Kidney (tissue), 14 donors: ENCODE data around the gene PDX1. TPM values are rescaled to one million over a fixed set of nuclear protein-coding genes. Genes with fewer than 3 reads are reported as not detected.

Source experiments
- DNase-seq, 5 donors: peaks; one replicate each; pipeline ENCODE4 v3.0.0-alpha.2; 2013 to 2020
- FAIRE-seq: peaks from 2 replicates; lab custom pipeline; 2012; peaks lifted over from hg19 to GRCh38; lab: Jason Lieb, UNC
- H3K27ac ChIP-seq, 2 donors: one replicate each; pipeline ENCODE4 v1.7.0; 2013; ENCODE audit warnings: low read depth in 2 of 2, low read length in 2 of 2, inconsistent platforms in 1 of 2
- H3K27me3 ChIP-seq: one replicate; pipeline ENCODE4 v1.7.1; 2013; ENCODE audit warnings: low read length, inconsistent platforms; ENCODE audit not compliant: control insufficient read depth, insufficient read depth
- H3K36me3 ChIP-seq, 3 donors: one replicate each; pipeline versions ENCODE4 v1.7.0 to v1.7.1; 2013; ENCODE audit warnings: low read length in 3 of 3, control low read depth in 1 of 3, inconsistent platforms in 1 of 3; ENCODE audit not compliant: insufficient read depth in 3 of 3, control insufficient read depth in 2 of 3
- H3K4me1 ChIP-seq, 3 donors: one replicate each; pipeline versions ENCODE4 v1.7.0 to v1.7.1; 2013; ENCODE audit warnings: low read length in 3 of 3, inconsistent platforms in 1 of 3, low read depth in 1 of 3; ENCODE audit not compliant: control insufficient read depth in 2 of 3, insufficient read depth in 2 of 3
- H3K4me3 ChIP-seq, 3 donors: one replicate each; pipeline versions ENCODE4 v1.7.0 to v1.8.1; 2013; ENCODE audit warnings: low read length in 3 of 3, control low read depth in 1 of 3, inconsistent platforms in 1 of 3
- H3K9ac ChIP-seq, 3 donors: one replicate each; pipeline versions ENCODE4 v1.7.0 to v1.7.1; 2013; ENCODE audit warnings: low read length in 3 of 3, control low read depth in 1 of 3, inconsistent platforms in 1 of 3
- H3K9me3 ChIP-seq, 3 donors: one replicate each; pipeline versions ENCODE4 v1.7.0 to v1.7.1; 2013; ENCODE audit warnings: low read length in 3 of 3, control low read depth in 1 of 3, inconsistent platforms in 1 of 3; ENCODE audit not compliant: control insufficient read depth in 2 of 3, insufficient read depth in 1 of 3
- intact Hi-C: fragments of 100-400 bp; cut with DNase I; formaldehyde crosslinking; loops from one replicate; pipeline ENCODE4 v1.11.1; 2022
- polyA plus RNA-seq: library from polyadenylated mRNA; stranded (reverse); fragments of 350-450 nt; fragmentation: Illumina TruSeq; extraction: RNeasy Lipid Tissue Mini Kit (QIAGEN cat#74804); gene quantifications from one replicate; pipeline ENCODE4 v1.2.3, GENCODE V29; 2014; ENCODE audit warnings: low read depth, low replicate concordance; ENCODE audit not compliant: insufficient read depth
- total RNA-seq: library from RNA; stranded (reverse); fragmentation: NEBNext Ultra II Directional; extraction: Animal tissue kit (Norgen Biotek cat#: 25700); gene quantifications from one replicate; pipeline ENCODE4 v1.2.1, GENCODE V29; 2021
- TF ChIP-seq, protein P1 (sequence below): IDR thresholded peaks from 3 replicates; pipeline ENCODE4 v1.5.1; 2012; ENCODE audit warnings: mild to moderate bottlenecking, moderate library complexity, borderline replicate concordance; ENCODE audit not compliant: insufficient read depth; ENCODE audit errors: extremely low read depth
- donor health status: control.
- donor health status: control.
- donor health status: control.
- donor health status: control.
- donor health status: control.
- donor health status: DM: yes; HTN: yes; CAD: no.
- donor health status: Normal renal cell carcinoma (clear cell type).

PDX1 gene
- total and polyA plus RNA-seq, 2 donors from 2014 or later, result not detected

DNA sequence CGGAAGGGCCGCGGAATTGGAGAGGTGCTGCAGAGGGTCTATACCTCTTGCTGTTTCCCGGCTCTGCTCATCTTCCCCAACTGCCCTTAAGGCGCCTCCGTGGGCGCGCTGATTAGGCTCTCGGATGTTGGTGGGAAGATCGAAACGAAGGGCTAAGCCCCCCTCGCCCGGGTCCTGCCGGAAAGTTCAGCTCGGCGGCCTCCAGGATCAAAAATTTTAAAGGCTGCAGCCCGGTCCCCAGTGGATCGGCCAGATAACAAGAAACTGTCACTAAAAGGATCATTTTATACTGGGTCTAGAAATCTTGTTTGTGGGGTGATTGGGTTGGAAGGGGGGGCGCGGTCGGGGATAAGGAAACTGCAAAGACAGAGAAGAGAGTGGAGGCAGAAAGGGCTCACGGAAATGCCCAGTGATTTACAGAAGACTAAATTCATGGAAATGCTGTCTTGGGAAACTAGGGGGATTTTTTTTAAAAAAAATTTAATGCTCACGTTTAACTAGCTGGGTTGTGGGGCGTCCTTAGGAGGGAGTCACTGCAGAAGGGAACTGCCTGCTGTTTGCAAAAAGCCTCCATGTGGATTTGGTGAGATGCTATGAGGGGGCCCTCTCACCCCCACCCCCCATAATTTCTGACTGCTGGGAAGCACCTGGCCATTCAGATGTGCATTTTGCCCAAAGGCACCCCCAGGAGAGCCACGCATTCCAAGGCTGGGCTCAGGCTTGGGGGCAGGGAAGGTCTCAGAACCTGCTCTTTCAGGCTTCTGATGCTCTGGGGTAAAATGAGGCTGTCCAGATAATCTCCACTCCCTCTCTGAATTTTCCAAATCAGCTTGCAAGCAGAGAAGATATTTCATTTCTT, 41.7 kb downstream of the PDX1 start:
- intact Hi-C loops, result no loop called here
- DNase-seq (no peak), FAIRE-seq (no peak)
- H3K9me3 ChIP-seq, result no peaks in the 10 kb centered on the region
- peaks cover 0 to 2% (median 0%) of the 10 kb centered on the region in 3 donors for H3K4me1 ChIP-seq
- H3K9ac ChIP-seq, result no peak overlapping the region
- no peak overlapping the region for H3K4me3 ChIP-seq
- peaks cover 66% of the 10 kb centered on the region for H3K27me3 ChIP-seq
- TF ChIP-seq, protein P1, sequence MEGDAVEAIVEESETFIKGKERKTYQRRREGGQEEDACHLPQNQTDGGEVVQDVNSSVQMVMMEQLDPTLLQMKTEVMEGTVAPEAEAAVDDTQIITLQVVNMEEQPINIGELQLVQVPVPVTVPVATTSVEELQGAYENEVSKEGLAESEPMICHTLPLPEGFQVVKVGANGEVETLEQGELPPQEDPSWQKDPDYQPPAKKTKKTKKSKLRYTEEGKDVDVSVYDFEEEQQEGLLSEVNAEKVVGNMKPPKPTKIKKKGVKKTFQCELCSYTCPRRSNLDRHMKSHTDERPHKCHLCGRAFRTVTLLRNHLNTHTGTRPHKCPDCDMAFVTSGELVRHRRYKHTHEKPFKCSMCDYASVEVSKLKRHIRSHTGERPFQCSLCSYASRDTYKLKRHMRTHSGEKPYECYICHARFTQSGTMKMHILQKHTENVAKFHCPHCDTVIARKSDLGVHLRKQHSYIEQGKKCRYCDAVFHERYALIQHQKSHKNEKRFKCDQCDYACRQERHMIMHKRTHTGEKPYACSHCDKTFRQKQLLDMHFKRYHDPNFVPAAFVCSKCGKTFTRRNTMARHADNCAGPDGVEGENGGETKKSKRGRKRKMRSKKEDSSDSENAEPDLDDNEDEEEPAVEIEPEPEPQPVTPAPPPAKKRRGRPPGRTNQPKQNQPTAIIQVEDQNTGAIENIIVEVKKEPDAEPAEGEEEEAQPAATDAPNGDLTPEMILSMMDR, result no peak
- H3K27ac ChIP-seq, result no peak overlapping the region
- H3K36me3 ChIP-seq, result no peaks in the 10 kb centered on the region

DNA sequence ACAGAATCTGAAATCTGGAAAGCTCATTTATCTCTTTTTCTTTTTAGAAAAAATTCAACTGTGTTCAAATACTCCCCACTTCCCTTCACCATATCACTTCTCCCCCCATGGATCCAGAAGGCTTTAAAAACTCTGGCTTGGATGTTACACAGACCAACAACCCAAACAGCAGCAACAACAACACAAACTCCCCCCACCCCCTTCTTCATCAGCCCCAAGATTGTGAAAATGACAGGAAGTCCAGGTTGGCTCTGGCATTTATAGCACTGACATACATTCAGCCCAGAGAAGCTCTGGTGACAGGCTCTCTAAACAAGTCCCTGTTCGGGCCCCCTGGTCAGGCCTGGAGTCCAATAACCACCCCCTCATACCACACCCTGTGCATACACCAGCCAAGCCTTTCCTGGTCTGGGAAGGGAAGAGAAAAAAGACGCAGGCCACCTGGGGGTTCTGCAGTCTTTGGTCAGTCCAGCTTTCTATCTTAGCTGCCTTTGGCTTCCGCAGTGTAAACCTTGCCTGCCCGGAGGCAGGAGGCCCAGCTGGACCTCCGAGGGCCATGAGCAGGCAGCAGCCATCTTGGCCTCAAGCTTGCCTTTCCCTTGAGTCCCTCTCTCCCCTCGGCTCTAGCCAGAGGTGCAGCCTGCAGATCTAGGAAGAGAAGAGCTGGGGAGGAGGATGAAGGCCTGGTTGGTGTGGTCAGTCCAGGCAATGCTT, 42.5 kb downstream of the PDX1 start:
- no peak overlapping the region for H3K9ac ChIP-seq
- H3K9me3 ChIP-seq, result no peaks in the 10 kb centered on the region
- H3K27me3 ChIP-seq, result peaks cover 64% of the 10 kb centered on the region
- H3K27ac ChIP-seq, result no peak overlapping the region
- DNase-seq, result no peak
- no peak overlapping the region for H3K4me3 ChIP-seq
- TF ChIP-seq, protein P1, result no peak
- intact Hi-C loops, result no loop called here
- no peak for FAIRE-seq
- peaks cover 0 to 2% (median 0%) of the 10 kb centered on the region in 3 donors for H3K4me1 ChIP-seq
- no peaks in the 10 kb centered on the region for H3K36me3 ChIP-seq

DNA sequence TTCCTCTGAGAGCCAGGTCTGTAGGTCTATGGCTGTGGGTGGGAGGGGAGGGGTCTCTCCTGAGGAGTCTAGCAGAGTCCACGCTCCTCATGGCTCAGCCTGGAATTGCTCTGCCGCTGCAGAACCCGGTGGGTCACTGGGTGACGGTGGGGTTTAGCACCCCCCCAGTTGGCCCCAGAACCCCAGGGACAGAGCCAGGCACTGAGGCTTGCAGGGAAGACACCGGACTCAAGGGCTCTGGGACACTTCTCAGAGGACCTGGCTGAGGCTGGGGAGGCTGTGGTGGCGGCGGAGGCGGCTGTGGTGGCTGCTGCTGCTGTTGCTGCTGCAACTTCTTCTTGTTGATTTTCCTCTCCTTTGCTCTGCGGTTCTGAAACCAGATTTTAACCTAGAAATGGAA, 43.2 kb downstream of the PDX1 start:
- intact Hi-C loops, result no loop called here
- no peak for DNase-seq
- H3K27me3 ChIP-seq, result peaks cover 65% of the 10 kb centered on the region
- no peaks in the 10 kb centered on the region for H3K36me3 ChIP-seq
- H3K27ac ChIP-seq, result no peak overlapping the region
- FAIRE-seq, result no peak
- H3K9ac ChIP-seq, result no peak overlapping the region
- TF ChIP-seq, protein P1, result no peak
- no peaks in the 10 kb centered on the region for H3K9me3 ChIP-seq
- peaks cover 0 to 2% (median 0%) of the 10 kb centered on the region in 3 donors for H3K4me1 ChIP-seq
- no peak overlapping the region for H3K4me3 ChIP-seq
